Upper lobe of left lung (tissue), 6 donors: ENCODE data around the gene HENMT1. TPM values are rescaled to one million over a fixed set of nuclear protein-coding genes. Genes with fewer than 3 reads are reported as not detected.
A peak's percentile ranks its signal among the peaks of the same experiment; 100 is the strongest.
"Not testable (repeated sequence)": the region's sequence is repeated elsewhere in the genome, so short reads cannot be mapped to it uniquely, and the experiment has no call there.

ENCODE experiments used
- ATAC-seq, 2 donors: fragments of 200-7000 bp; cut with Tn5 transposase; one replicate each; pipeline ENCODE4 v1.9.1; 2022; ENCODE audit warnings: mild to moderate bottlenecking in 2 of 2, moderate library complexity in 2 of 2; ENCODE audit not compliant: low FRiP score in 2 of 2
- DNase-seq, 2 donors: peaks; one replicate each; pipeline ENCODE4 v3.0.0-alpha.2; 2019 to 2020
- H3K27ac ChIP-seq, 4 donors: fragments of 200-600 bp; sonication (generic); one replicate each; pipeline ENCODE4 v1.5.1; 2016 to 2019
- H3K27me3 ChIP-seq, 4 donors: fragments of 200-600 bp; sonication (generic); one replicate each; pipeline ENCODE4 v1.5.1; 2017 to 2019
- H3K36me3 ChIP-seq, 4 donors: fragments of 200-600 bp; sonication (generic); one replicate each; pipeline ENCODE4 v1.5.1; 2016 to 2019
- H3K4me1 ChIP-seq, 4 donors: fragments of 200-600 bp; sonication (generic); one replicate each; pipeline ENCODE4 v1.5.1; 2018 to 2019
- H3K4me3 ChIP-seq, 4 donors: fragments of 200-600 bp; sonication (generic); one replicate each; pipeline ENCODE4 v1.5.1; 2017 to 2019; ENCODE audit warnings: mild to moderate bottlenecking in 2 of 4, moderate library complexity in 1 of 4
- H3K9me3 ChIP-seq, 4 donors: fragments of 200-600 bp; sonication (generic); one replicate each; pipeline ENCODE4 v1.5.1; 2018 to 2019
- EP300 ChIP-seq, 4 donors: sonication (generic); formaldehyde crosslinking; IDR thresholded peaks; one replicate each; pipeline ENCODE4 v1.5.1; 2017; ENCODE audit warnings: antibody characterized with exemption in 4 of 4, control low read depth in 2 of 4
- POLR2A ChIP-seq, 4 donors: fragments of 450-650 bp; IDR thresholded peaks; one replicate each; pipeline ENCODE4 v1.5.1; 2016 to 2017; ENCODE audit warnings: antibody characterized with exemption in 4 of 4, mild to moderate bottlenecking in 2 of 4
- POLR2AphosphoS5 ChIP-seq, 2 donors: sonication (generic); formaldehyde crosslinking; IDR thresholded peaks; one replicate each; pipeline ENCODE4 v1.5.1; 2017; ENCODE audit warnings: antibody characterized with exemption in 2 of 2
- WGBS, 2 donors: methylation state at CpG; one replicate each; pipeline ENCODE4 v1.1.5; 2017 to 2018; 5-methylcytosine and 5-hydroxymethylcytosine counted together
- total RNA-seq, 6 donors: library from RNA; depleted of rRNA in 4 of 6; stranded (reverse); fragments of >200 nt in 4 of 6; gene quantifications; one replicate each; pipeline versions ENCODE4 v1.1.0 to v1.2.1, GENCODE V29; 2016 to 2021
- TF ChIP-seq, protein P1 (sequence below), 6 experiments: fragments of 450-650 bp in 4 of 6; fragments of 200-600 bp in 2 of 6; sonication (generic) in 2 of 6; IDR thresholded peaks; one replicate each; pipeline ENCODE4 v1.5.1; 2016 to 2019; ENCODE audit warnings: antibody characterized with exemption in 6 of 6
- donor health status: DM: no; HTN: no; CAD: no; lungs with moderate emphysema.
- donor health status: DM: no; HTN: yes; CAD: no; lungs with severe emphysema.

HENMT1 gene
- total RNA-seq, 6 donors from 2014 or later, result 5.0 to 12.3 (median 7.0) TPM

DNA sequence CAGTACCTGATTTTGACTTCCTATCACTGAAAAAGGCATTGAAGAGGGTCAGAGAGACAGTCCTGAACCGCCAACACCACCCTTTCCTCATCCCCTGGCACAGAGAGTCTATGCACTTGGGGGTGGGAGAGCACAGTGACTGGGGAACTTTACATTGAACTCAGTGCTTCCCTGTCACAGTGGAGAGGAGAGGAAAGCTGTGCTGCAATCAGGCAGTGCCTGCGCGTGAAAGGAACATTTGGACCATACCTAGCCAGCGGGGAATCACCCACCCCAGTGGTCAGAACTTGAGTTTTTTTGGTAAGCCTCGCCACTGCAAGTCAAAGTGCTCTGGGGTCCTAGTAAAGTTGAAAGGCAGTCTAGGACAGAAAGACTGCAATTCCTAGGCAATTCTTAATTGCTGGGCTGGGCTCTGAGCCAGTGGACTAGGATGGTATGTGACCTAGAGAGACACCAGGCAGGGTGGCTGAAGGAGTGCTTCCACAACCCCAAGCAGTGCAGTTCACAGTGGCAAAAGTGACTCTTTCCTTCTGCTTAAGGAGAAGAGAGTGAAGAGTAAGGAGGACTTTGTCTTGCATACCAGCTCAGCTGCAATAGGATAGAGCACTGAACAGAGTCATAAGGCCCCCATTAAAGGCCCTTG, 9.4 kb upstream of the HENMT1 start:
- no peaks in the 10 kb centered on the region for H3K9me3 ChIP-seq
- H3K4me1 ChIP-seq, result no peaks in the 10 kb centered on the region
- H3K27me3 ChIP-seq, result no peaks in the 10 kb centered on the region
- H3K36me3 ChIP-seq, result no peaks in the 10 kb centered on the region
- 94 to 100% methylated on average over 3 to 5 of the region's 5 CpGs for WGBS, 2 donors
- ATAC-seq, result no peak
- TF ChIP-seq POLR2AphosphoS5 (IDR thresholded peaks at IDR 0.05) (no peak), EP300 (IDR thresholded peaks at IDR 0.05) (no peak), POLR2A (IDR thresholded peaks at IDR 0.05) (no peak)
- TF ChIP-seq, protein P1, sequence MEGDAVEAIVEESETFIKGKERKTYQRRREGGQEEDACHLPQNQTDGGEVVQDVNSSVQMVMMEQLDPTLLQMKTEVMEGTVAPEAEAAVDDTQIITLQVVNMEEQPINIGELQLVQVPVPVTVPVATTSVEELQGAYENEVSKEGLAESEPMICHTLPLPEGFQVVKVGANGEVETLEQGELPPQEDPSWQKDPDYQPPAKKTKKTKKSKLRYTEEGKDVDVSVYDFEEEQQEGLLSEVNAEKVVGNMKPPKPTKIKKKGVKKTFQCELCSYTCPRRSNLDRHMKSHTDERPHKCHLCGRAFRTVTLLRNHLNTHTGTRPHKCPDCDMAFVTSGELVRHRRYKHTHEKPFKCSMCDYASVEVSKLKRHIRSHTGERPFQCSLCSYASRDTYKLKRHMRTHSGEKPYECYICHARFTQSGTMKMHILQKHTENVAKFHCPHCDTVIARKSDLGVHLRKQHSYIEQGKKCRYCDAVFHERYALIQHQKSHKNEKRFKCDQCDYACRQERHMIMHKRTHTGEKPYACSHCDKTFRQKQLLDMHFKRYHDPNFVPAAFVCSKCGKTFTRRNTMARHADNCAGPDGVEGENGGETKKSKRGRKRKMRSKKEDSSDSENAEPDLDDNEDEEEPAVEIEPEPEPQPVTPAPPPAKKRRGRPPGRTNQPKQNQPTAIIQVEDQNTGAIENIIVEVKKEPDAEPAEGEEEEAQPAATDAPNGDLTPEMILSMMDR (IDR thresholded peaks at IDR 0.05), result no peak
- no peak overlapping the region for H3K4me3 ChIP-seq
- DNase-seq, result no peak
- H3K27ac ChIP-seq, result no peak overlapping the region

DNA sequence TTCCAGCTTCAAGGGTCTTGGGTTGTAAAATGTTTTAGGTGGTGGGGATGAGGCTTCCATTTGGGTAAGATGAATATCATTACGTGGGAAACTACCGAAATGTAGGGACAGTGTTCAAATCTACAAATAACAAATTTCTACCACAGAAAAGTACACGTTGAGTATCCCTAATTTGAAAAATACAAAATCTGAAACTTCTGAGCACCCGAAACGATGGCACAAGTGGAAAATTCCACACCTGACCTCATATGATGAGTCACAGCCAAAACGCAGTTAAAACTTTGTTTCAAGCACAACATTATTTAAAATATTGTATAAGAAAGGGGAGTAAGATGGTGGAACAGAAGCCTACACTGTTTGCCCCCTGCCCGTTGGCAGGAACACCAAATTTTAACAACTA, 8.8 kb upstream of the HENMT1 start:
- no peaks in the 10 kb centered on the region for H3K36me3 ChIP-seq
- TF ChIP-seq EP300 (IDR thresholded peaks at IDR 0.05), result no peak
- no peak for TF ChIP-seq POLR2AphosphoS5 (IDR thresholded peaks at IDR 0.05)
- no peak for TF ChIP-seq POLR2A (IDR thresholded peaks at IDR 0.05)
- no peaks in the 10 kb centered on the region for H3K27me3 ChIP-seq
- no peak for ATAC-seq
- WGBS, 2 donors, result 77 to 81% methylated on average over 7 of the region's 7 CpGs
- no peak overlapping the region for H3K4me3 ChIP-seq
- H3K4me1 ChIP-seq, result no peaks in the 10 kb centered on the region
- DNase-seq, result no peak
- no peak overlapping the region for H3K27ac ChIP-seq
- H3K9me3 ChIP-seq, result no peaks in the 10 kb centered on the region

DNA sequence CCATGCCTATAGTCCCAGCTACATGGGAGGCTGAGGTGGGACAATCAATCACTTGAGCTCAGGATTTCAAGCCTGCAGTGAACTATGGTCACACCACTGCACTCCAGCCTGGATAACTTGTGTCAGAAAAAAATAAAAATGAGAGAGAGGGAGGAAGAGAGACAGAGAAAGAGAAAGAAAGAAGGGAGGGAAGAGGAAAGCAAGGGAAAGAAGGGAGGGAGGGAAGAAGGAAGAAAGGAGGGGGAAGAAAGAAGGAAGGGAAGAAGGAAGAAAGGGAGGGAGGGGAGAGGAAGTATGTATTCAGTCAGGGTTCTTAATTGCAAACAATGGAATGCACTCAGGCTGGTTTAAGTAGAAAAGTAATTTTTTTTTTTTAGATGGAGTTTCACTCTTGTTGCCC, 7.9 kb upstream of the HENMT1 start:
- Histone ChIP-seq H3K36me3 (no peaks in the 10 kb centered on the region), H3K4me3 (no peak overlapping the region), H3K4me1 (no peaks in the 10 kb centered on the region), H3K9me3 (no peaks in the 10 kb centered on the region), H3K27ac (no peak overlapping the region), H3K27me3 (no peaks in the 10 kb centered on the region)
- no peak for ATAC-seq
- TF ChIP-seq POLR2AphosphoS5 (IDR thresholded peaks at IDR 0.05) (no peak), EP300 (IDR thresholded peaks at IDR 0.05) (no peak)
- TF ChIP-seq, protein P1 (IDR thresholded peaks at IDR 0.05), result no peak
- DNase-seq, result no peak

DNA sequence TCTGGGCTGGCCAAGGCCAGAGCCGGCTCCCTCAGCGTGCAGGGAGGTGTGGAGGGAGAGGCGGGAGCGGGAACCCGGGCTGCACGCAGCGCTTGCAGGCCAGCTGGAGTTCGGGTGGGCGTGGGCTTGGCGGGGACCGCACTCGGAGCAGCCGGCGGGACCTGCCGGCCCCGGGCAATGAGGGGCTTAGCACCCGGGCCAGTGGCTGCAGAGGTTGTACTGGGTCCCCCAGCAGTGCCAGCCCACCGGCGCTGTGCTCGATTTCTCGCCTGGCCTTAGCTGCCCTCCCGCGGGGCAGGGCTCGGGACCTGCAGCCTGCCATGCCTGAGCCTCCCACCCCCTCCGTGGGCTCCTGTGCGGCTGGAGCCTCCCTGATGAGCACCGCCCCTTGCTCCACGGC, 6.5 kb upstream of the HENMT1 start:
- peak in 1 of 2 donors; percentile 67 for DNase-seq
- 98 to 100% methylated on average over 6 to 27 of the region's 28 CpGs for WGBS, 2 donors
- H3K4me3 ChIP-seq, ATAC-seq, H3K27me3 ChIP-seq, H3K27ac ChIP-seq, H3K9me3 ChIP-seq, H3K36me3 ChIP-seq, H3K4me1 ChIP-seq: not testable (repeated sequence)

DNA sequence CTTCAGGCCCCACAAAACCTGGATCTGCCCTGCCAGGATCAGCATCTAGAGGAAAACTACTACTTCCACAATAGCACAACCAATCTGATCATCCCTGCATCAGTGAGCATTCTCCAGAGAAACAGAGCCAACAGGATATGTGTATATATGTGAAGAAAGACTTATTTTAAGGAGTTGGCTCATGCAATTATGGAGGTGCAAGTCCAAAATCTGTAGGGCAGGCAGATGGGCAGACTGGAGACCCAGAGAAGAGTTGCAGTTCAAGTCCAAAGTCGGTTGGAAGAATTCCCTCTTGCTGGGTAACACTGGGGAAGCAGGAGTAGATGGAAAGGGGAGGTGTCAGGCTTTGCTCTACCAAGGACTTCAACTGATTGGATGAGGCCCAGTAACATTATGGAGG, 4.9 kb upstream of the HENMT1 start:
- H3K36me3 ChIP-seq, result no peaks in the 10 kb centered on the region
- whole genome bisulfite sequencing, 2 donors, result 75 to 79% methylated on average over 1 of the region's 1 CpG
- no peaks in the 10 kb centered on the region for H3K9me3 ChIP-seq
- no peak for ATAC-seq
- H3K4me1 ChIP-seq, result peaks cover 0 to 10% (median 5%) of the 10 kb centered on the region in 4 donors
- no peak overlapping the region for H3K4me3 ChIP-seq
- H3K27ac ChIP-seq, result no peak overlapping the region
- H3K27me3 ChIP-seq, result no peaks in the 10 kb centered on the region
- TF ChIP-seq, protein P1 (IDR thresholded peaks at IDR 0.05), result no peak
- TF ChIP-seq POLR2A (IDR thresholded peaks at IDR 0.05) (no peak), EP300 (IDR thresholded peaks at IDR 0.05) (no peak), POLR2AphosphoS5 (IDR thresholded peaks at IDR 0.05) (no peak)
- DNase-seq, result no peak

DNA sequence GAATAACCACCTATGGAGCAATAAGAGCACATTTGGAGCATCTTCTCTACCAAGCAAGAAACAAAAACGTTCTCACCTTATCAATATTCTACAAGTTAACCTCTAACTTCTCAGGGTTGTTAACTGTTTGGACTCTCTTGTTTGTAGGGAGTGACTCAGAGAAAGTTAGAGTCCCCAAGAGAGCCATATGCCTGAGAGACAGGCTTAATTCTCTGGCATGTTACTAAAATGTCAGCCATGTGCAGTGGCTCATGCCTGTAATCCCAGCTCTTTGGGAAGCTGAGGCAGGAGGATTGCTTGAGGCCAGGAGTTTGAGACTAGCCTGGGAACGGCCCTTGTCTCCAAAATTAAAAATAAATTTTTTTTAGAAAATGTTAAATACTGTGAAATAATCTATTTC, 4.2 kb upstream of the HENMT1 start:
- Histone ChIP-seq H3K27ac (no peak overlapping the region), H3K36me3 (no peaks in the 10 kb centered on the region), H3K27me3 (no peaks in the 10 kb centered on the region), H3K4me3 (no peak overlapping the region), H3K9me3 (no peaks in the 10 kb centered on the region), H3K4me1 (peaks cover 0 to 10% (median 5%) of the 10 kb centered on the region in 4 donors)
- 80 to 88% methylated on average over 2 of the region's 2 CpGs for WGBS, 2 donors
- ATAC-seq, result no peak
- TF ChIP-seq EP300 (IDR thresholded peaks at IDR 0.05) (no peak), POLR2AphosphoS5 (IDR thresholded peaks at IDR 0.05) (no peak), POLR2A (IDR thresholded peaks at IDR 0.05) (no peak)
- TF ChIP-seq, protein P1 (IDR thresholded peaks at IDR 0.05), result no peak
- DNase-seq, result no peak
